Activated CD4-positive, alpha-beta T cell treated with anti-CD3 and anti-CD28 coated beads, Interleukin-2, amount 50 U/mL, for 48 hours (primary cell): Measurements from ENCODE around the gene OLIG3.

Source experiments
- DNase-seq, 2 experiments: peaks; one replicate each; pipeline ENCODE4 v3.0.0-alpha.2; 2020

Gene OLIG3

DNA sequence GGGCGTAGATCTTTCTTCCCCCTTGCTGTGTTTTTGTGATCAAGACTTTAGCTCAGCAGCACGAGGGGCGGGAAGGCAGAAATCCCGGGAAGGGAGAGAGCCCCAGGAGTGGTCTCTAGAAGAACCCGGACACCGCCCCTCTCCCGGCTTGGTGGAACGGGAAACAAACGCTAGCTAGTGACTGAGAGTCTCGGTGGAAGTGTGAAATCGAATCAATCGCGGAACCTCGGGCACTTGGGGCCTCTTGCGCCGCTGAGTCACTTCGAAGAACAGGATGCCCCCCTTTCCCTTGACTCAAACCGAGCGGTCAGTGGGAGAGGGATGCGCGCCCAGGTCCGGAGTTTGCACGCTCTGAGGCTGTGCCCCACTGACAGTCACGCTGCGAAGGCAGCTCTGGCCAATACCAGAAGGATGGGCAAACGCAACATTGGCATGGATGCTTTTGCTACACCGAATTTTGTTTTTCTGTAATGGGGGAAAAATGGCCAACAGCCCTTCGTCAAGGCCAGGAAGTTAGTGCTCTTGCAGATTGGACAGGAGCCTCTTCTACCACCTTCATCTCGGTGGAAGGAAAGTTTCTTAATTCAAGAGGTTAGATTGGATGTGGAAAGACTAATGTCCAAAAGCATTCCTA lies 1.6 kb upstream of the OLIG3 start:
- DNase-seq = peak in 1 of 2 experiments; percentile 15

- DNase-seq = no peak
Measured at GRCh38 chr6:137494988-137495702, 951 bp upstream of the OLIG3 start.

- DNase-seq = peak; percentile 17 to 36
Measured at GRCh38 chr6:137493218-137494038, 766 bp downstream of the OLIG3 start.

GRCh38 chr6:137492289-137493217 lies 1.6 kb downstream of the OLIG3 start:
- DNase-seq = no peak

- no peak for DNase-seq
Measured at GRCh38 chr6:137491478-137491877, 2.7 kb downstream of the OLIG3 start.

DNA sequence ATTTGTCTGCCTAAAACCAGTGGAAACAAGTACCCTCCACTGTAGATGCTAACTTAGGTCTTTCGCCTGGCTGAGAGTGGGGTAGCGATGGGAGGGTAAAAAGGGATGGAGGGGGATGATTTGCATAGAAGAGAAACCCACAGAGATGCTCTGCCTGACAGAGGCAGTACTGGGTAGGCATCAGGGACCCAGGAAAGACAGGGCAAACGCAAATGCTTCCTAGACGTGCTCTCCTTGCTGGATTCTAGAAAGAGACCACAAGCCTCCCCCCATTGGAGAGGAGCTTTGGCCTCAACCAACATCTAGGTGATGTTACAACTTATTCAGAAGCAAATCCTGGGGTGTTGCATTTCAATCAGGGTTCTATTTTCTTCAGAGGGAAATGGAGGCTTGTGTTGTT lies 3.2 kb downstream of the OLIG3 start:
- no peak for DNase-seq

DNA sequence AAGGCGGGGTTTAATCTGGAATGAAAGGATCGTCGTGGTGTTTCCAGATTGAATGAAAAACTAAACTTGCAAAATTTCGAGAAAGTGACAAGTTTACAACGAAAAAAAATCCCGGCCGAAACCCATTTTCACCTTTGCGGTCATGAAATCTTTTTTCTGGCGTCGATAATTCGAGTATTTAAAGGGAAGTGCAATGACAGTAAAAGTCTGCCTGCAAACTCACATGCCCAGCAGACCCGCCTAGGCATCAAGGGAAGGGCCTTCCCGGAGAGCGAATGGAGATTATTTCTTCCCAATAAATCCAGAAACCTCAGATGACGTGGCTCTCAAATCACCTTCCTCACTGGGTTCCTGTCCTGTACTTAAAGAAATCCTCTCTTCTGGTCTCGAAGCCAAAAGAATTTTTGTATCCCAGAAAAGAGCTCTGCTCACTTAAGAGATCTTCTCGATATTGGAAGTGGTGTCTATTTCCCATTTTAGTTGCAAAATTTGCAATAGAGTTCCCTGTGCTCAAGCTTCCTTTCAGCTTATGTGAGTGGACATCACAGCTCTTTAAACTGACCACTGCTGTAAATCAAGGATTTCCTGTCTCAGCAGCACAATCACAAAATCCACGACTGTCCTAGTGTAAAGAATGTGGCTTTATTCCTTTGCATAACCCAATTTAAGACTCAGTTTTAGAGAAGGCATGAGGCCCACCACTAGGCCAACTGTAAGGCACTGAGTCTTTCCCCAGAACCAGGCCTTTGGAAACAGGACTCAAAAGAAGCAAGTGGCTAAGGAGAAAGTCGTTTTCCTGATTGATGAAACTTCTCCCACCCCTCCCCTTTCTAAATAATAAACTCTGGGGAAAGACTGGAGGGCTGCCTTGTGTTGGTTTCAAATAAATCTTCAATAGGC lies 3.9 kb downstream of the OLIG3 start:
- no peak for DNase-seq

- DNase-seq = no peak
Measured at GRCh38 chr6:137489046-137490005, 4.9 kb downstream of the OLIG3 start.

DNA sequence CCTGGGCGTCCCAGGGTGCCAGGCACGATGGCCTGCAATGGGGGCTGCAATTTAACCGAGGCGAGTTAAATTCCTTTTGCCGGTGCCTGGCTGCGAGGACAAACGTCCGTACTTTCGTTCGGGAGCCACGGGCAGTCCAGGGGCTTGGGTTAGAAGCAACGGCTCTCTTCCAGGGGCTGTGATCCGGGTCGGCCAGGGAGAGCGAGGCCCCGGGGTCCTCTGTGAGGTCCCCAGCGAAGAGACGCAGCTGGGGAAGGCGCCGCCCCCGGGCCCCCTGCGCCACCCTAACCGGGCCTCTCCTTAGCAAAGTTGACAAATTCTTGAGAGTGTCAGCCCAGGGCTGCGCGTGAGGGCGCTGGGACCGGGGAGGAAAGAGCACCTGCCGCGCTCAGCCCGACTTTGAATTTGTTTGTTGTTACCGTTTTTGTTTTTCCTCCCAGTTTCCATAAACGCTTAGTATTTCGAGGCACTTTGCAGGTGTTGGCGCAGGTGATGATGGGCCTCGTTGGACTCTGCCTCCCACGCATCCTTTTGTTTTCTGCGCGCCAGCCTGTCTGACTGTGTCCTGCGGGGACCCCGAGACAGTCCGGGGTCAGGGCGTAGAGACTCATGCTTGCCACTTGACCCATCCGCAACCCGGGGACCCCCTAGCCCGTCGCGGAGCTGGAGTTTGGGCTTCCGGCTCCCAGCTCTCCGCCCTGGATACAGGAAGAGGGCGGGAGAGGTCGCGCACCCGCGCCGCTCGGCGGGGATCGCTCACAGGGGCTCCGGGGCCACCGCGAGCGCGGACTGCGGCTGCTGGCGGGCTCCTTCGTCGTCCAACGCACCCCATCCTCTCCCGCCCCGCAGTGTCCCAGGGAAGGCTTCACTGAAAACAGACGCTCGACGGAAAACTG lies 5.8 kb downstream of the OLIG3 start:
- peak in 1 of 2 experiments; percentile 6 for DNase-seq

DNA sequence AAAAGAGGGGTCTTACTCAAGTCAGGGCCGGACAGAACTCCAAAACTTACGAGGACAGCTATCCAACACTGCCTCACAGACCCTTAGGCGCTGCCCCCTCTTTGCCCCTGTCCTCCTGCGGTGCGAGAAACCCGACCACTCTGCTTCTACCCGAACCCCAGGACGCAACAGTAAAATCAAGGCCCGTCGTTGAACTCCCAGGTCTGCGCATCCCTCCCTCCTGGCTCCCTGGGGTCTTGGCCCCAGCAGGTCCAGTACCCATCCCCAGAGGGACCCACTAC lies 6.4 kb downstream of the OLIG3 start:
- no peak for DNase-seq

GRCh38 chr6:137487181-137487868 lies 6.9 kb downstream of the OLIG3 start:
- DNase-seq = no peak

GRCh38 chr6:137486416-137486815 lies 7.8 kb downstream of the OLIG3 start:
- DNase-seq = no peak

DNA sequence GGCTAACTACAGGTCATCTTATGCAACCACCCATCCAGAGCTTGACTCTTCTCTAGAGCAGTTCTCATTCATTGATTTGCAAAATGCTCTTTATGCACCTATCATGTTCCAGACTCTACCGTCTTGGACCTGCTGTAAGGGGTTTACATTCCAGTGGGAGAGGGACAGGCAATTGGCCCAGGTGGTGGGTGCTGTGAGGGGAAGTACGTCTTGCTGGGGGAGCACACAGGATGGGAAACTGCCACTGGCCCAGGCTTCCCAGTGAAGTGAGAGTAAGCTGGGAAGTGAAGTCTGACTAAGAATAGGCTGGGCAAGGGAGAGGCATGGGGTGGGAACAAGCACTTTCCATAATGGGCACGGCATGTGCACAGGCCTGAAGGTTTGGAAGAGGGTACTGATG lies 13.8 kb downstream of the OLIG3 start:
- no peak for DNase-seq

- no peak for DNase-seq
Measured at GRCh38 chr6:137475103-137475502, 19.1 kb downstream of the OLIG3 start.

- no peak for DNase-seq
Measured at GRCh38 chr6:137473598-137473997, 20.6 kb downstream of the OLIG3 start.

- no peak for DNase-seq
Measured at GRCh38 chr6:137472641-137473137, 21.5 kb downstream of the OLIG3 start.

- DNase-seq = no peak
Measured at GRCh38 chr6:137471986-137472385, 22.2 kb downstream of the OLIG3 start.

DNA sequence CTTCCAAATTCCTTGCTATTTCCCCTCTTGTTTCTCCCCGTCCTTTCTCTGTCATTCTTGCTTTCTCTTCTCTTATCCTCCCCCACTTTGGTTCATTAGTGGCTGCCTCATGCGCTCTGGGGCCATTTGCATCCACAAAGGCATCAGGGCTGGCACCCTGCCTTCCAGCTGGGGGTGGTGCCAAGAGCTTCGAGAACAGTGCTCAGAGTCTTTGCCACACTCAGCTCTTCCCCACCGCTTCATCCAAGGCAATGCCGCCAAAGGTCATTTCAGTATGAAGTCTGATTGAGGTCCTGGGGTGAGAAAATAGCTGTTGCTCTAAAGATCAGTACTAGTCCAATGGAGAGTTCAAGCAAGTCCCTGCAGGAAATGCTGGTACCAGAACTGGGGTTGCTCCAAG lies 22.7 kb downstream of the OLIG3 start:
- no peak for DNase-seq

DNA sequence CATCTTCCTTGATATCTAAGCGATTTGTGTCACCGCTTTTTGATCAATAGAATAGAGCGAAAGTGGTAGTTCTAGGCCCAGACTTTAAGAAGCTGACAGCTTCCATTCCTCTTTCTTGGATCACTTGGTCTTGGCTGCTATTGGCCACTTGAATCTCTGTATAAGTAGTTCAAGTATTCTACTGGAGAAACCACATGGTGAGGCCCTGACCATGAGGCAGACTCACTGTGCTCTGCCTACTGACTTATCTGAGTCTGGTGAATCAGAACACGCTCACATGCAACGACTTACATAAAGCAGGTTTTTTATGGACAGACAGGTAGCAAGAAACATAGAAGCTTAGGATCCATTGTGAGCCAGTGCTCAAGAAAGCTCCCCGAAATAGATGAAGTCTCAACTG lies 27.0 kb downstream of the OLIG3 start:
- no peak for DNase-seq
